Hepatocyte (in vitro differentiated cells): ENCODE results near the gene OR7D2.

Experiments used
- EZH2 ChIP-seq: fragments of 200-600 bp; sonication (generic); IDR thresholded peaks from 2 replicates; pipeline ENCODE4 v1.6.1; 2016; ENCODE audit warnings: antibody characterized with exemption, mild to moderate bottlenecking, borderline replicate concordance
- EZH2phosphoT487 ChIP-seq: fragments of 200-600 bp; sonication (generic); IDR thresholded peaks from one replicate; pipeline ENCODE4 v1.6.1; 2018; ENCODE audit warnings: antibody characterized with exemption, mild to moderate bottlenecking, low read depth, moderate library complexity; ENCODE audit not compliant: unreplicated experiment, severe bottlenecking
- TF ChIP-seq, protein P1 (sequence below): fragments of 200-600 bp; sonication (generic); IDR thresholded peaks from 2 replicates; pipeline ENCODE4 v1.5.1; 2016; ENCODE audit warnings: antibody characterized with exemption, mild to moderate bottlenecking; ENCODE audit not compliant: poor library complexity

- TF ChIP-seq, protein P1, sequence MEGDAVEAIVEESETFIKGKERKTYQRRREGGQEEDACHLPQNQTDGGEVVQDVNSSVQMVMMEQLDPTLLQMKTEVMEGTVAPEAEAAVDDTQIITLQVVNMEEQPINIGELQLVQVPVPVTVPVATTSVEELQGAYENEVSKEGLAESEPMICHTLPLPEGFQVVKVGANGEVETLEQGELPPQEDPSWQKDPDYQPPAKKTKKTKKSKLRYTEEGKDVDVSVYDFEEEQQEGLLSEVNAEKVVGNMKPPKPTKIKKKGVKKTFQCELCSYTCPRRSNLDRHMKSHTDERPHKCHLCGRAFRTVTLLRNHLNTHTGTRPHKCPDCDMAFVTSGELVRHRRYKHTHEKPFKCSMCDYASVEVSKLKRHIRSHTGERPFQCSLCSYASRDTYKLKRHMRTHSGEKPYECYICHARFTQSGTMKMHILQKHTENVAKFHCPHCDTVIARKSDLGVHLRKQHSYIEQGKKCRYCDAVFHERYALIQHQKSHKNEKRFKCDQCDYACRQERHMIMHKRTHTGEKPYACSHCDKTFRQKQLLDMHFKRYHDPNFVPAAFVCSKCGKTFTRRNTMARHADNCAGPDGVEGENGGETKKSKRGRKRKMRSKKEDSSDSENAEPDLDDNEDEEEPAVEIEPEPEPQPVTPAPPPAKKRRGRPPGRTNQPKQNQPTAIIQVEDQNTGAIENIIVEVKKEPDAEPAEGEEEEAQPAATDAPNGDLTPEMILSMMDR: no peak
- TF ChIP-seq EZH2phosphoT487 (no peak), EZH2 (no peak)
Measured at GRCh38 chr19:9219489-9219888, 40.7 kb downstream of the OR7D2 start, which contains the start of gene OR7D4.
